HEK293 (cell line): ENCODE data around the gene CYP27A1.

Experiments
- CTCF ChIA-PET: fragments of 350-600 bp; formaldehyde crosslinking; extraction: SDS; loops from one replicate; lab custom pipeline; 2021; ENCODE audit warnings: antibody characterized with exemption; lab: Yijun Ruan, JAX
- POLR2A ChIA-PET: fragments of 300-600 bp; formaldehyde crosslinking; extraction: SDS; loops from one replicate; lab custom pipeline; 2020; ENCODE audit warnings: antibody characterized with exemption, inconsistent platforms; lab: Yijun Ruan, JAX
- H3K27ac ChIP-seq: fragments of 200-500 bp; sonication (Bioruptor generic); 2 replicates; pipeline ENCODE4 v1.5.1; 2014; ENCODE audit warnings: low read depth, low read length, control low read depth, inconsistent platforms; ENCODE audit errors: extremely low read depth
- H3K36me3 ChIP-seq, 2 experiments: fragments of 200-500 bp in 1 of 2; sonication (Bioruptor generic) in 1 of 2; 1 replicate in 1 of 2; 2 replicates in 1 of 2; pipeline ENCODE4 v1.5.1; 2014 to 2017; ENCODE audit warnings: inconsistent platforms in 2 of 2, low read length in 2 of 2; ENCODE audit not compliant: control insufficient read depth in 2 of 2, insufficient read depth in 1 of 2
- H3K4me1 ChIP-seq: fragments of 200-500 bp; sonication (Bioruptor generic); 2 replicates; pipeline ENCODE4 v1.5.1; 2014; ENCODE audit warnings: mild to moderate bottlenecking, low read length, inconsistent platforms; ENCODE audit not compliant: control insufficient read depth, insufficient read depth
- H3K4me3 ChIP-seq: 2 replicates; pipeline ENCODE4 v1.5.1; 2011; ENCODE audit warnings: low read depth, mild to moderate bottlenecking, control low read depth, low read length, moderate library complexity
- H3K9me3 ChIP-seq: fragments of 200-500 bp; sonication (Bioruptor generic); 2 replicates; pipeline ENCODE4 v1.5.1; 2014; ENCODE audit warnings: low read depth, low read length, inconsistent platforms; ENCODE audit not compliant: control insufficient read depth, insufficient read depth
- GFI1B ChIP-seq: fragments of 450-650 bp; formaldehyde crosslinking; IDR thresholded peaks from 2 replicates; pipeline ENCODE4 v1.5.1; 2016; ENCODE audit warnings: missing biosample characterization, missing genetic modification characterization
- MYNN ChIP-seq: fragments of 450-650 bp; formaldehyde crosslinking; IDR thresholded peaks from 2 replicates; pipeline ENCODE4 v1.5.1; 2016; ENCODE audit warnings: missing biosample characterization, missing genetic modification characterization, borderline replicate concordance
- SCRT2 ChIP-seq: fragments of 450-650 bp; formaldehyde crosslinking; IDR thresholded peaks from 2 replicates; pipeline ENCODE4 v1.5.1; 2016; ENCODE audit warnings: missing biosample characterization, missing genetic modification characterization
- ZBTB20 ChIP-seq: fragments of 450-650 bp; formaldehyde crosslinking; IDR thresholded peaks from 2 replicates; pipeline ENCODE4 v1.5.1; 2016; ENCODE audit warnings: missing biosample characterization, missing genetic modification characterization
- ZNF132 ChIP-seq: fragments of 450-650 bp; formaldehyde crosslinking; IDR thresholded peaks from 2 replicates; pipeline ENCODE4 v1.5.1; 2017; ENCODE audit warnings: missing biosample characterization, missing genetic modification characterization, borderline replicate concordance
- ZNF140 ChIP-seq: fragments of 450-650 bp; formaldehyde crosslinking; IDR thresholded peaks from 2 replicates; pipeline ENCODE4 v1.5.1; 2016; ENCODE audit warnings: missing biosample characterization, missing genetic modification characterization
- ZNF155 ChIP-seq: fragments of 450-650 bp; formaldehyde crosslinking; IDR thresholded peaks from 2 replicates; pipeline ENCODE4 v1.5.1; 2016; ENCODE audit warnings: missing biosample characterization, missing genetic modification characterization
- ZNF184 ChIP-seq: fragments of 450-650 bp; IDR thresholded peaks from 2 replicates; pipeline ENCODE4 v1.5.1; 2018; ENCODE audit warnings: missing biosample characterization, mild to moderate bottlenecking, missing genetic modification characterization
- ZNF19 ChIP-seq: fragments of 450-650 bp; formaldehyde crosslinking; IDR thresholded peaks from 2 replicates; pipeline ENCODE4; 2016; ENCODE audit warnings: missing biosample characterization, missing genetic modification characterization, low read depth
- ZNF214 ChIP-seq: fragments of 450-650 bp; formaldehyde crosslinking; IDR thresholded peaks from 2 replicates; pipeline ENCODE4 v1.5.1; 2017; ENCODE audit warnings: missing biosample characterization, mild to moderate bottlenecking, missing genetic modification characterization, borderline replicate concordance
- ZNF223 ChIP-seq: fragments of 450-650 bp; formaldehyde crosslinking; IDR thresholded peaks from 2 replicates; pipeline ENCODE4 v1.5.1; 2016; ENCODE audit warnings: missing biosample characterization, missing genetic modification characterization
- ZNF302 ChIP-seq: fragments of 450-650 bp; formaldehyde crosslinking; IDR thresholded peaks from 2 replicates; pipeline ENCODE4 v1.5.1; 2016; ENCODE audit warnings: missing biosample characterization, missing genetic modification characterization, low read depth
- ZNF311 ChIP-seq: fragments of 450-650 bp; formaldehyde crosslinking; IDR thresholded peaks from 2 replicates; pipeline ENCODE4 v1.5.1; 2017; ENCODE audit warnings: missing biosample characterization, missing genetic modification characterization, borderline replicate concordance
- ZNF324 ChIP-seq: fragments of 450-650 bp; formaldehyde crosslinking; IDR thresholded peaks from 2 replicates; pipeline ENCODE4 v1.5.1; 2016; ENCODE audit warnings: missing biosample characterization, missing genetic modification characterization
- ZNF335 ChIP-seq: fragments of 450-650 bp; formaldehyde crosslinking; conservative IDR thresholded peaks from 2 replicates; pipeline ENCODE4 v1.5.1; 2016; ENCODE audit warnings: missing biosample characterization, missing genetic modification characterization
- ZNF350 ChIP-seq: fragments of 450-650 bp; formaldehyde crosslinking; IDR thresholded peaks from 2 replicates; pipeline ENCODE4 v1.5.0; 2017; ENCODE audit warnings: missing biosample characterization, mild to moderate bottlenecking, missing genetic modification characterization
- ZNF37A ChIP-seq: fragments of 450-650 bp; IDR thresholded peaks from 2 replicates; pipeline ENCODE4 v1.5.1; 2018; ENCODE audit warnings: missing biosample characterization, missing genetic modification characterization
- ZNF394 ChIP-seq: fragments of 450-650 bp; formaldehyde crosslinking; IDR thresholded peaks from 2 replicates; pipeline ENCODE4 v1.5.1; 2016; ENCODE audit warnings: missing biosample characterization, missing genetic modification characterization, mild to moderate bottlenecking, moderate library complexity, borderline replicate concordance
- ZNF529 ChIP-seq: fragments of 450-650 bp; formaldehyde crosslinking; IDR thresholded peaks from 2 replicates; pipeline ENCODE4 v1.5.1; 2017; ENCODE audit warnings: missing genetic modification characterization, missing biosample characterization; ENCODE audit not compliant: insufficient replicate concordance
- ZNF530 ChIP-seq: fragments of 450-650 bp; formaldehyde crosslinking; IDR thresholded peaks from 2 replicates; pipeline ENCODE4 v1.5.1; 2016; ENCODE audit warnings: low read depth, missing biosample characterization, missing genetic modification characterization
- ZNF555 ChIP-seq: fragments of 450-650 bp; formaldehyde crosslinking; conservative IDR thresholded peaks from 2 replicates; pipeline ENCODE4 v1.5.1; 2017; ENCODE audit warnings: missing biosample characterization, mild to moderate bottlenecking, missing genetic modification characterization, inconsistent platforms
- ZNF610 ChIP-seq: fragments of 450-650 bp; formaldehyde crosslinking; IDR thresholded peaks from 2 replicates; pipeline ENCODE4 v1.5.1; 2016; ENCODE audit warnings: missing biosample characterization, missing genetic modification characterization, borderline replicate concordance
- ZNF701 ChIP-seq: fragments of 450-650 bp; formaldehyde crosslinking; IDR thresholded peaks from 2 replicates; pipeline ENCODE4 v1.5.1; 2016; ENCODE audit warnings: missing biosample characterization, missing genetic modification characterization
- ZNF777 ChIP-seq: fragments of 450-650 bp; formaldehyde crosslinking; IDR thresholded peaks from 2 replicates; pipeline ENCODE4 v1.5.1; 2017; ENCODE audit warnings: missing biosample characterization, missing genetic modification characterization, borderline replicate concordance
- ZSCAN16 ChIP-seq: fragments of 450-650 bp; formaldehyde crosslinking; IDR thresholded peaks from 2 replicates; pipeline ENCODE4 v1.5.1; 2016; ENCODE audit warnings: missing biosample characterization, missing genetic modification characterization
- TF ChIP-seq, protein P1 (sequence below): fragments of 450-650 bp; formaldehyde crosslinking; IDR thresholded peaks from 2 replicates; pipeline ENCODE4 v1.5.1; 2016; ENCODE audit warnings: missing biosample characterization, missing genetic modification characterization
- TF ChIP-seq, protein P2 (sequence below): fragments of 450-650 bp; formaldehyde crosslinking; IDR thresholded peaks from 2 replicates; pipeline ENCODE4 v1.5.1; 2016; ENCODE audit warnings: missing biosample characterization, missing genetic modification characterization
- TF ChIP-seq, protein P3 (sequence below): fragments of 450-650 bp; formaldehyde crosslinking; IDR thresholded peaks from 2 replicates; pipeline ENCODE4 v1.5.1; 2016; ENCODE audit warnings: missing biosample characterization, missing genetic modification characterization
- TF ChIP-seq, protein P4 (sequence below): fragments of 450-650 bp; formaldehyde crosslinking; IDR thresholded peaks from 2 replicates; pipeline ENCODE4 v1.5.1; 2016; ENCODE audit warnings: missing biosample characterization, missing genetic modification characterization

Gene CYP27A1

DNA sequence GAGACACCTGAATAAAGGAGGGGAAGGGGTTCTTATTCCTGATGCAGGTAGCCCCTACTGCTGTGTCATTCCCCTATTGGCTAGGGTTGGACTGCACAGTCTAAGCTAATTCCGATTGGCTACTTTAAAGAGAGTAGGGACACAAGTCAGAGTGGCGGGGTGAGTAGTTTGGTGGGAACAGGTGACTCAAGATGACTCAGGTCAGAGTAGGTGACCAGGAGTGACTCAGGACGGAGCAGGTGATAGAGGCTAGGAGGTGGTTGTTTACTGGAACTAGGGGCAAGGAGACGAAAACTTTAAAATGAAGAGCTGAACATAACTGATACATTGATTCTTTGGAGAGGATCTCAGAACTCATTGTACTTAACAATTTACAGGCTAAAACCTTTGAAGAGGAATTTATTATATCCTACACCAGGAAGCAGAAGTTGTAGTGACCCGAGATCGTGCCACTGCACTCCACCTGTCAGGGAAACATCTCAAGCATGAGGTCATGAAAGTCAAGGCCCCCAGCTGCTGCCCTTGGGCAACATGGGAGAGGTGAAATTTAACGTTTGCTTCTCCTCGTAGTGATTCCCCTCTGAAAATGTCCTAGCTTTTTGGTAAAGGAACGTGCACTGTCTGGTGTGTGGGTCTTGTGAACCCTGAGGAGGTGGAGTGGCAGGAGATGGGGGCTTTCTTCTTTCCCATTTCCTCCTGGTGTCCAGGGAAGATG, 4.5 kb upstream of the CYP27A1 start:
- POLR2A ChIA-PET, result no interaction called here
- no peaks in the 10 kb centered on the region for H3K9me3 ChIP-seq
- H3K4me1 ChIP-seq, result no peaks in the 10 kb centered on the region
- no peak for TF ChIP-seq ZNF394 (tag by site-specific recombination)
- TF ChIP-seq, protein P1, sequence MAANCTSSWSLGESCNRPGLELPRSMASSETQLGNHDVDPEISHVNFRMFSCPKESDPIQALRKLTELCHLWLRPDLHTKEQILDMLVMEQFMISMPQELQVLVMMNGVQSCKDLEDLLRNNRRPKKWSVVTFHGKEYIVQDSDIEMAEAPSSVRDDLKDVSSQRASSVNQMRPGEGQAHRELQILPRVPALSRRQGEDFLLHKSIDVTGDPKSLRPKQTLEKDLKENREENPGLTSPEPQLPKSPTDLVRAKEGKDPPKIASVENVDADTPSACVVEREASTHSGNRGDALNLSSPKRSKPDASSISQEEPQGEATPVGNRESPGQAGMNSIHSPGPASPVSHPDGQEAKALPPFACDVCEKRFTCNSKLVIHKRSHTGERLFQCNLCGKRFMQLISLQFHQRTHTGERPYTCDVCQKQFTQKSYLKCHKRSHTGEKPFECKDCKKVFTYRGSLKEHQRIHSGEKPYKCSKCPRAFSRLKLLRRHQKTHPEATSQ (tag by site-specific recombination), result no peak
- no peak for TF ChIP-seq ZNF530 (tag by site-specific recombination)
- no peak for TF ChIP-seq SCRT2 (tag by site-specific recombination)
- no peak for TF ChIP-seq ZNF555 (tag by site-specific recombination)
- TF ChIP-seq MYNN (tag by site-specific recombination), result no peak
- TF ChIP-seq ZNF19 (tag by site-specific recombination), result no peak
- no peak for TF ChIP-seq ZNF324 (tag by site-specific recombination)
- TF ChIP-seq, protein P2, sequence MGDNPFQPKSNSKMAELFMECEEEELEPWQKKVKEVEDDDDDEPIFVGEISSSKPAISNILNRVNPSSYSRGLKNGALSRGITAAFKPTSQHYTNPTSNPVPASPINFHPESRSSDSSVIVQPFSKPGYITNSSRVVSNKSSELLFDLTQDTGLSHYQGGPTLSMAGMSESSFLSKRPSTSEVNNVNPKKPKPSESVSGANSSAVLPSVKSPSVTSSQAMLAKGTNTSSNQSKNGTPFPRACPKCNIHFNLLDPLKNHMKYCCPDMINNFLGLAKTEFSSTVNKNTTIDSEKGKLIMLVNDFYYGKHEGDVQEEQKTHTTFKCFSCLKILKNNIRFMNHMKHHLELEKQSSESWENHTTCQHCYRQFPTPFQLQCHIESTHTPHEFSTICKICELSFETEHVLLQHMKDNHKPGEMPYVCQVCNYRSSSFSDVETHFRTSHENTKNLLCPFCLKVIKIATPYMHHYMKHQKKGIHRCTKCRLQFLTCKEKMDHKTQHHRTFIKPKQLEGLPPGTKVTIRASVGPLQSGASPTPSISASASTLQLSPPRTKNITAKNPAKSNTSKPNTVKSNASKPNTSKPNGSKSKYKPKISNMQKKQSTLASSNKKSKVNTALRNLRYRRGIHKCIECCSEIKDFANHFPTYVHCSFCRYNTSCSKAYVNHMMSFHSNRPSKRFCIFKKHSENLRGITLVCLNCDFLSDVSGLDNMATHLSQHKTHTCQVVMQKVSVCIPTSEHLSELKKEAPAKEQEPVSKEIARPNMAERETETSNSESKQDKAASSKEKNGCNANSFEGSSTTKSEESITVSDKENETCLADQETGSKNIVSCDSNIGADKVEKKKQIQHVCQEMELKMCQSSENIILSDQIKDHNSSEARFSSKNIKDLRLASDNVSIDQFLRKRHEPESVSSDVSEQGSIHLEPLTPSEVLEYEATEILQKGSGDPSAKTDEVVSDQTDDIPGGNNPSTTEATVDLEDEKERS (tag by site-specific recombination), result no peak
- no peak for TF ChIP-seq ZNF37A (tag by site-specific recombination)
- TF ChIP-seq ZNF302 (tag by site-specific recombination), result no peak
- TF ChIP-seq ZNF223 (tag by site-specific recombination), result no peak
- TF ChIP-seq ZSCAN16, result no peak
- no peak for TF ChIP-seq ZNF214 (tag by site-specific recombination)
- no peak for TF ChIP-seq ZNF184 (tag by site-specific recombination)
- TF ChIP-seq ZNF777, result no peak
- no peak for TF ChIP-seq ZNF529 (tag by site-specific recombination)
- no peak for TF ChIP-seq ZNF335 (tag by site-specific recombination)
- TF ChIP-seq, all 188 proteins: peak for 0
- H3K36me3 ChIP-seq, result no peaks in the 10 kb centered on the region
- CTCF ChIA-PET, result interaction anchor here (0.6 to 2.0 kb wide), 2 partner anchors 90 to 99 kb away, joined by 3 to 10 read pairs; no protein-coding TSS in a partner anchor
- no peak overlapping the region for H3K27ac ChIP-seq
- H3K4me3 ChIP-seq, result no peak overlapping the region

DNA sequence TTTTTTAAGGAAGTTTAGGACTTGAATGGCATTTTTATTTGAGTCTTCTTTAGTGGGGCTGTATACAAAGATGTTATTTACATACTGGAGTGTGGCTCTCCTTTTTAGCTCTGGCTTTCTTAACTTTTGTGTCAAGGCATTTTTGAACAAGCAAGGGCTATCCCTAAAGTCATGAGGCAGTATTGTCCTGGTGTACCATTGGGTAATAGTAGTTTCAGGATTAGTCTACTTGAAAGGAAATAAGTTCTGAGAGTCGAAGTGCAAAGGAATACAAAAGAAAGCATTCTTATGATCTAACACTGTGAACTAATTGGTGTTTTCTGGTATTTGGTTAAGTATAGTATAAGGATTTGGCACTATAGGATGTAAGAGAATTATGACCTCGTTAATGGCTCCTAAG, 1.9 kb upstream of the CYP27A1 start:
- ChIA-PET POLR2A (no interaction called here), CTCF (interaction anchor here (0.6 kb wide), 1 partner anchor 49 kb away, joined by 3 read pairs; no protein-coding TSS in a partner anchor)
- H3K4me3 ChIP-seq, result no peak overlapping the region
- H3K9me3 ChIP-seq, result no peaks in the 10 kb centered on the region
- no peaks in the 10 kb centered on the region for H3K4me1 ChIP-seq
- no peaks in the 10 kb centered on the region for H3K36me3 ChIP-seq
- no peak overlapping the region for H3K27ac ChIP-seq
- TF ChIP-seq ZNF701 (tag by site-specific recombination) (no peak), ZNF155 (tag by site-specific recombination) (no peak), ZNF350 (tag by site-specific recombination) (no peak), ZNF132 (tag by site-specific recombination) (no peak), SCRT2 (tag by site-specific recombination) (no peak), ZNF610 (tag by site-specific recombination) (no peak), ZNF311 (tag by site-specific recombination) (no peak), GFI1B (no peak), ZBTB20 (tag by site-specific recombination) (no peak), ZNF530 (tag by site-specific recombination) (no peak), ZNF140 (tag by site-specific recombination) (no peak)
- TF ChIP-seq, protein P3, sequence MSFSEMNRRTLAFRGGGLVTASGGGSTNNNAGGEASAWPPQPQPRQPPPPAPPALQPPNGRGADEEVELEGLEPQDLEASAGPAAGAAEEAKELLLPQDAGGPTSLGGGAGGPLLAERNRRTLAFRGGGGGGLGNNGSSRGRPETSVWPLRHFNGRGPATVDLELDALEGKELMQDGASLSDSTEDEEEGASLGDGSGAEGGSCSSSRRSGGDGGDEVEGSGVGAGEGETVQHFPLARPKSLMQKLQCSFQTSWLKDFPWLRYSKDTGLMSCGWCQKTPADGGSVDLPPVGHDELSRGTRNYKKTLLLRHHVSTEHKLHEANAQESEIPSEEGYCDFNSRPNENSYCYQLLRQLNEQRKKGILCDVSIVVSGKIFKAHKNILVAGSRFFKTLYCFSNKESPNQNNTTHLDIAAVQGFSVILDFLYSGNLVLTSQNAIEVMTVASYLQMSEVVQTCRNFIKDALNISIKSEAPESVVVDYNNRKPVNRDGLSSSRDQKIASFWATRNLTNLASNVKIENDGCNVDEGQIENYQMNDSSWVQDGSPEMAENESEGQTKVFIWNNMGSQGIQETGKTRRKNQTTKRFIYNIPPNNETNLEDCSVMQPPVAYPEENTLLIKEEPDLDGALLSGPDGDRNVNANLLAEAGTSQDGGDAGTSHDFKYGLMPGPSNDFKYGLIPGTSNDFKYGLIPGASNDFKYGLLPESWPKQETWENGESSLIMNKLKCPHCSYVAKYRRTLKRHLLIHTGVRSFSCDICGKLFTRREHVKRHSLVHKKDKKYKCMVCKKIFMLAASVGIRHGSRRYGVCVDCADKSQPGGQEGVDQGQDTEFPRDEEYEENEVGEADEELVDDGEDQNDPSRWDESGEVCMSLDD (tag by site-specific recombination), result no peak
- TF ChIP-seq, protein P4, sequence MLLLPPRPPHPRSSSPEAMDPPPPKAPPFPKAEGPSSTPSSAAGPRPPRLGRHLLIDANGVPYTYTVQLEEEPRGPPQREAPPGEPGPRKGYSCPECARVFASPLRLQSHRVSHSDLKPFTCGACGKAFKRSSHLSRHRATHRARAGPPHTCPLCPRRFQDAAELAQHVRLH (tag by site-specific recombination), result no peak
